BE2C (cell line): Measurements from ENCODE around the gene SLMAP.

Source experiments
- DNase-seq: peaks from one replicate; pipeline ENCODE4 v3.0.0-alpha.2; 2020
- H3K27me3 ChIP-seq: fragments of 250-450 bp; sonication (Bioruptor Pico); 2 replicates; pipeline ENCODE4 v1.5.1; 2020; ENCODE audit warnings: mild to moderate bottlenecking
- H3K36me3 ChIP-seq: fragments of 250-450 bp; sonication (Bioruptor Pico); 2 replicates; pipeline ENCODE4 v1.5.1; 2020; ENCODE audit warnings: mild to moderate bottlenecking
- H3K4me1 ChIP-seq: fragments of 250-450 bp; sonication (Bioruptor Pico); 2 replicates; pipeline ENCODE4 v1.5.1; 2020
- H3K4me3 ChIP-seq: 2 replicates; pipeline ENCODE4 v1.5.1; 2011; ENCODE audit warnings: low read depth, low read length
- H3K9me3 ChIP-seq: fragments of 250-450 bp; sonication (Bioruptor Pico); 2 replicates; pipeline ENCODE4 v1.5.1; 2020
- CTCF ChIP-seq: IDR thresholded peaks from 2 replicates; pipeline ENCODE4 v1.5.1; 2012; ENCODE audit warnings: mild to moderate bottlenecking, low read depth, low read length

Gene SLMAP

GRCh38 chr3:57718118-57718517, 38.0 kb upstream of the SLMAP start:
- Histone ChIP-seq H3K27me3 (no peaks in the 10 kb centered on the region), H3K9me3 (no peaks in the 10 kb centered on the region), H3K36me3 (no peaks in the 10 kb centered on the region), H3K4me1 (no peaks in the 10 kb centered on the region), H3K4me3 (no peak overlapping the region)
- DNase-seq: no peak
- TF ChIP-seq CTCF: no peak

- no peaks in the 10 kb centered on the region for H3K27me3 ChIP-seq
- no peak overlapping the region for H3K4me3 ChIP-seq
- H3K4me1 ChIP-seq: no peaks in the 10 kb centered on the region
- no peak for TF ChIP-seq CTCF
- no peaks in the 10 kb centered on the region for H3K36me3 ChIP-seq
- H3K9me3 ChIP-seq: no peaks in the 10 kb centered on the region
- DNase-seq: no peak
These were observed 29.7 kb upstream of the SLMAP start for GRCh38 chr3:57726397-57726796.

- TF ChIP-seq CTCF: no peak
- no peak overlapping the region for H3K4me3 ChIP-seq
- no peak for DNase-seq
- H3K4me1 ChIP-seq: no peaks in the 10 kb centered on the region
- H3K27me3 ChIP-seq: no peaks in the 10 kb centered on the region
- H3K9me3 ChIP-seq: no peaks in the 10 kb centered on the region
- H3K36me3 ChIP-seq: no peaks in the 10 kb centered on the region
These were observed 29.0 kb upstream of the SLMAP start for GRCh38 chr3:57727106-57727505.

- no peak for DNase-seq
- no peaks in the 10 kb centered on the region for H3K9me3 ChIP-seq
- H3K4me3 ChIP-seq: no peak overlapping the region
- H3K4me1 ChIP-seq: no peaks in the 10 kb centered on the region
- no peak for TF ChIP-seq CTCF
- no peaks in the 10 kb centered on the region for H3K36me3 ChIP-seq
- H3K27me3 ChIP-seq: no peaks in the 10 kb centered on the region
These were observed 26.6 kb upstream of the SLMAP start for GRCh38 chr3:57729334-57730045.

DNA sequence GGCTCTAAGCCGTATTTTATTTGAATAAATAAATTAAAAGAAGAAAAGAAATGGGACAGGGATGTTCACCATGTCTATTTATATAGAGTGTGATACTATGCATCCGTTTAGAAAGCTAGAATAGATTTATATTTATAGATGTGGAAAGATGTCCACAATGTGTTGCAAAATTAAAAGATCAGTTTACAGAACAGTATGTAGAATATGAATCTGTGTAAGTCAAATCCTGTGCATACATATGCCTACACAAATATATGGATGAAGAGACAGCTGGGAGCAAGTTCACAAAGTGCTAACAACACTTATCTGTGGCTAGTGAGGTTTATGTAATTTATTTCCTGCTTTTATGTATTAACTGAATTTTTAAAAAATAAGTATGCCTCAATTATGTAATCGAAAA, 25.4 kb upstream of the SLMAP start:
- no peak for DNase-seq
- no peaks in the 10 kb centered on the region for H3K9me3 ChIP-seq
- H3K4me1 ChIP-seq: no peaks in the 10 kb centered on the region
- H3K27me3 ChIP-seq: no peaks in the 10 kb centered on the region
- no peak for TF ChIP-seq CTCF
- H3K4me3 ChIP-seq: no peak overlapping the region
- no peaks in the 10 kb centered on the region for H3K36me3 ChIP-seq

DNA sequence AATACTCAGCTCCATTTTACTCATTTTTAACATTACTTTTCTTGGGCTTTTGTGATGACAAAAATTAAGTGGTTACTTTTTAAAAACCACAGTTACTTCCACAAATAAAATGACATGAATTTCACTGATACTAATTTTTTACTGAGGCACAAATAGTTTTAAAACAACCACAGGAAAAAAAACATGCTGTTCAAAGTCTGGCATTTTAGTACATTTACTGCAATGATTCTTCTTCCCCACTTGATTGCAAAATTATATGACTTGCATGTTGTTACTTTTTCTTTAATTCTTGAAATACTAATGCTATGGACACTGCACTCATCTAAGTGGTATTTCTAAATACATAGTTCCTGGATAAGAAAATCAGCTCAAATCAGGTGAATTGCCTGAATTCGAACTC, 24.8 kb upstream of the SLMAP start:
- Histone ChIP-seq H3K4me3 (no peak overlapping the region), H3K27me3 (no peaks in the 10 kb centered on the region), H3K36me3 (no peaks in the 10 kb centered on the region), H3K9me3 (no peaks in the 10 kb centered on the region), H3K4me1 (no peaks in the 10 kb centered on the region)
- no peak for TF ChIP-seq CTCF
- no peak for DNase-seq
